Measurements from ENCODE around the gene DOCK6. TPM values are rescaled to one million over a fixed set of nuclear protein-coding genes. Genes with fewer than 3 reads are reported as not detected.

Gene DOCK6
- total and polyA plus RNA-seq, 2 of the 13 experiments (the other 11 are each of a cell fraction or from before 2014, with no cell fraction given) = 5.4 to 38.1 TPM

DNA sequence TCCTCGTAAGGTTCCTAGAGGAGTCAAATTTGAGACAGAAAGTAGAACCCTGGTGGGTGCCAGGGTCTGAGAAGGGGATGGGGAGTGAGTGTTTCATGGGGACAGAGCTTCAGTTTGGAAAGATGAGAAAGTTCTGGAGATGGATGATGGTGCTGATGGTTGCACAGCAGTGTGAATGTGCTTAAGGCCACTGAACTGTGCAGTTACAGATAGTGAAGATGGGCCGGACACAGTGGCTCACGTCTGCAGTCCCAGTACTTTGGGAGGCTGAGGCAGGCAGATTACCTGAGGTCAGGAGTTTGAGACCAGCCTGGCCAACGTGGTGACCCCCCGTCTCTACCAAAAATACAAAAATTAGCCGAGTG, 107.7 kb downstream of the DOCK6 start:
- WGBS (ENCODE audit: low lambda C conversion rate) = 26% methylated on average over 4 of the region's 6 CpGs
- DNase-seq (ENCODE audit: low spot score) = no peak
- Histone ChIP-seq H3K79me2 (ENCODE audit: insufficient read depth, low read length) (peaks cover 26% of the 10 kb centered on the region), H4K20me1 (ENCODE audit: insufficient read depth, low read length) (no peaks in the 10 kb centered on the region), H3K9me3 (ENCODE audit: low read length) (no peaks in the 10 kb centered on the region), H3K36me3 (replicated peaks in 1 of 2; ENCODE audit: control insufficient read depth in 1 of 2, insufficient read depth in 2 of 2, low read length in 2 of 2) (peaks cover 1 to 4% of the 10 kb centered on the region in 2 experiments; a peak in 1 of 5 replicates), H3K4me3 (replicated peaks in 1 of 3; ENCODE audit: insufficient read depth in 1 of 3, low read depth in 2 of 3, low read length in 3 of 3) (peak overlapping the region; percentile 92 to 99 (median 93)), H3K4me2 (ENCODE audit: low read depth, low read length) (peak overlapping the region; percentile 86), H3K4me1 (ENCODE audit: insufficient read depth, low read length) (peaks cover 59% of the 10 kb centered on the region), H3K9ac (ENCODE audit: insufficient read depth, low read depth, low read length) (peak overlapping the region; percentile 79), H3K27me3 (ENCODE audit: control insufficient read depth in 1 of 2, insufficient read depth in 2 of 2, low read length in 2 of 2) (no peaks in the 10 kb centered on the region; a peak in 1 of 5 replicates), H2AFZ (ENCODE audit: low read length) (no peak overlapping the region), H3K27ac (ENCODE audit: extremely low read length, insufficient read depth, low read length) (peak overlapping the region; percentile 49)
- in situ Hi-C loops (cut with HindIII; ENCODE audit: extremely low pct_ligation_motif_present, low pct_unique_long_range_greater_than_20kb) (loop anchor here (5.0 kb wide), 1 partner anchor 43 kb away; the partner anchor contains the start of gene KANK2), intact Hi-C loops (cut with micrococcal nuclease; ENCODE audit: unreplicated experiment) (loop anchor here (1.0 kb wide), 1 partner anchor 12 kb away; no protein-coding TSS in a partner anchor)
- BruUV-seq (replicated peaks) = no TSS peak
- ChIA-PET POLR2A (interaction anchor here (4.3 kb wide), 1 partner anchor 12 kb away, joined by 39 read pairs; no protein-coding TSS in a partner anchor), CTCF (ENCODE audit: low intra/inter-chr PET ratio, low total read pairs) (no interaction called here)
- peak; percentile 9; the same call in 1 of the 3 replicates for ATAC-seq
- TF ChIP-seq, protein P1, sequence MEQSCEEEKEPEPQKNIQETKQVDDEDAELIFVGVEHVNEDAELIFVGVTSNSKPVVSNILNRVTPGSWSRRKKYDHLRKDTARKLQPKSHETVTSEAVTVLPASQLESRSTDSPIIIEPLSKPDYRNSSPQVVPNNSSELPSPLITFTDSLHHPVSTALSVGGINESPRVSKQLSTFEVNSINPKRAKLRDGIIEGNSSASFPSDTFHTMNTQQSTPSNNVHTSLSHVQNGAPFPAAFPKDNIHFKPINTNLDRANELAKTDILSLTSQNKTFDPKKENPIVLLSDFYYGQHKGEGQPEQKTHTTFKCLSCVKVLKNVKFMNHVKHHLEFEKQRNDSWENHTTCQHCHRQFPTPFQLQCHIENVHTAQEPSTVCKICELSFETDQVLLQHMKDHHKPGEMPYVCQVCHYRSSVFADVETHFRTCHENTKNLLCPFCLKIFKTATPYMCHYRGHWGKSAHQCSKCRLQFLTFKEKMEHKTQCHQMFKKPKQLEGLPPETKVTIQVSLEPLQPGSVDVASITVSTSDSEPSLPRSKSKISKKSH (CRISPR knock-in tag; IDR thresholded peaks at IDR 0.05; ENCODE audit: borderline replicate concordance) = no peak
- TF ChIP-seq KMT2B (CRISPR knock-in tag; IDR thresholded peaks at IDR 0.05) (0 out of 2 replicates have a peak, but pooled peaks have one; percentile 2), ASH2L (IDR thresholded peaks at IDR 0.05; ENCODE audit: insufficient read length, low read depth, low read length) (peak; percentile 15)
- FAIRE-seq = no peak

DNA sequence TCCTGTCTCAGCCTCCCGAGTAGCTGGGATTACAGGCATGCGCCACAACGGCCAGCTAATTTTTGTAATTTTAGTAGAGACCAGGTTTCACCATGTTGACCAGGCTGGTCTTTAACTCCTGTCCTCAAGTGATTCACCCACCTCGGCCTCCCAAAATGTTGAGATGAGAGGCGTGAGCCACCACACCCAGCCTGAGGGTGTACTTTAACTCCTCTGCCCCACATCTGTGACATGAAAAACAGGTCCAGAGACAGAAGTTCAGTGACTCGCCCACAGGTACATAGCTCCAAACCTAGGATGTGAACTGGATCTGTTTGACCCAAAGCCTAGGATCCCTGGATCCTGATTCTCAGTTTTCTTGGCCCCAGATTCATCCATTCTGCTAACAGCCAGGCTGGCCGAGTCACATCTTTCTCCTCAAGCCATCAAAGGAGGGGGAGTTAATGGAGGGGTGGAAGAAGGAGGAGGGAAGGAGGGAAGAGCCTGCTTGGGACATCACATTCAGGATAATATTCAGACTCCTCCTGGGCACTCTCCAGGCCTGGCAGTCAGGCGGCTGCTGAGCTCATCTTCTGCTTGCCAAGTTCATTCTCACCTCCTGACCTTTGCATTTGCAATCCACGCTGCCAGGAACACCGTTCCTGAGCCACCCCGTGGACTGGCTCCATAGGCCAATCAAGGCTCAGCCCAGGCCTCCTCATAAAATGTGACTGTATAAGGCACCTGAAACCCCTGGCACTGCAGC, 109.8 kb downstream of the DOCK6 start:
- 100% methylated on average over 6 of the region's 11 CpGs for WGBS (ENCODE audit: low lambda C conversion rate)
- Histone ChIP-seq H4K20me1 (ENCODE audit: insufficient read depth, low read length) (no peaks in the 10 kb centered on the region), H3K4me2 (ENCODE audit: low read depth, low read length) (no peak overlapping the region), H3K4me3 (replicated peaks in 1 of 3; ENCODE audit: insufficient read depth in 1 of 3, low read depth in 2 of 3, low read length in 3 of 3) (no peak overlapping the region), H3K36me3 (replicated peaks in 1 of 2; ENCODE audit: control insufficient read depth in 1 of 2, insufficient read depth in 2 of 2, low read length in 2 of 2) (peaks cover 1 to 14% of the 10 kb centered on the region in 2 experiments; a peak in 3 of 5 replicates), H3K27me3 (ENCODE audit: control insufficient read depth in 1 of 2, insufficient read depth in 2 of 2, low read length in 2 of 2) (no peaks in the 10 kb centered on the region; a peak in 1 of 5 replicates), H3K79me2 (ENCODE audit: insufficient read depth, low read length) (peaks cover 26% of the 10 kb centered on the region), H3K4me1 (ENCODE audit: insufficient read depth, low read length) (peaks cover 41% of the 10 kb centered on the region), H3K27ac (ENCODE audit: extremely low read length, insufficient read depth, low read length) (no peak overlapping the region), H3K9ac (ENCODE audit: insufficient read depth, low read depth, low read length) (no peak overlapping the region), H2AFZ (ENCODE audit: low read length) (no peak overlapping the region), H3K9me3 (ENCODE audit: low read length) (no peaks in the 10 kb centered on the region)
- DNase-seq (ENCODE audit: low spot score) (no peak), ATAC-seq (no peak), FAIRE-seq (no peak)
- intact Hi-C loops (cut with micrococcal nuclease; ENCODE audit: unreplicated experiment) = no loop called here
- ChIA-PET POLR2A (interaction anchor here (2.0 kb wide), 1 partner anchor 9 kb away, joined by 8 read pairs; no protein-coding TSS in a partner anchor), CTCF (ENCODE audit: low intra/inter-chr PET ratio, low total read pairs) (no interaction called here)
- BruUV-seq (replicated peaks) = TSS peak; percentile 44
- in situ Hi-C loops (cut with HindIII; ENCODE audit: extremely low pct_ligation_motif_present, low pct_unique_long_range_greater_than_20kb) = no loop called here
- TF ChIP-seq ZFP37 (CRISPR knock-in tag; IDR thresholded peaks at IDR 0.05; ENCODE audit: borderline replicate concordance) = no peak
- TF ChIP-seq PRPF4 (IDR thresholded peaks at IDR 0.05; ENCODE audit: low read depth, low read length, poor library complexity, severe bottlenecking) = no peak
- TF ChIP-seq, protein P2, sequence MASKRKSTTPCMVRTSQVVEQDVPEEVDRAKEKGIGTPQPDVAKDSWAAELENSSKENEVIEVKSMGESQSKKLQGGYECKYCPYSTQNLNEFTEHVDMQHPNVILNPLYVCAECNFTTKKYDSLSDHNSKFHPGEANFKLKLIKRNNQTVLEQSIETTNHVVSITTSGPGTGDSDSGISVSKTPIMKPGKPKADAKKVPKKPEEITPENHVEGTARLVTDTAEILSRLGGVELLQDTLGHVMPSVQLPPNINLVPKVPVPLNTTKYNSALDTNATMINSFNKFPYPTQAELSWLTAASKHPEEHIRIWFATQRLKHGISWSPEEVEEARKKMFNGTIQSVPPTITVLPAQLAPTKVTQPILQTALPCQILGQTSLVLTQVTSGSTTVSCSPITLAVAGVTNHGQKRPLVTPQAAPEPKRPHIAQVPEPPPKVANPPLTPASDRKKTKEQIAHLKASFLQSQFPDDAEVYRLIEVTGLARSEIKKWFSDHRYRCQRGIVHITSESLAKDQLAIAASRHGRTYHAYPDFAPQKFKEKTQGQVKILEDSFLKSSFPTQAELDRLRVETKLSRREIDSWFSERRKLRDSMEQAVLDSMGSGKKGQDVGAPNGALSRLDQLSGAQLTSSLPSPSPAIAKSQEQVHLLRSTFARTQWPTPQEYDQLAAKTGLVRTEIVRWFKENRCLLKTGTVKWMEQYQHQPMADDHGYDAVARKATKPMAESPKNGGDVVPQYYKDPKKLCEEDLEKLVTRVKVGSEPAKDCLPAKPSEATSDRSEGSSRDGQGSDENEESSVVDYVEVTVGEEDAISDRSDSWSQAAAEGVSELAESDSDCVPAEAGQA (IDR thresholded peaks at IDR 0.05; ENCODE audit: low read depth) = no peak
- TF ChIP-seq, protein P2 (CRISPR knock-in tag; IDR thresholded peaks at IDR 0.05; ENCODE audit: borderline replicate concordance) = no peak
- no peak for TF ChIP-seq TCF12 (IDR thresholded peaks at IDR 0.05)
- no peak for TF ChIP-seq TCF12 (CRISPR knock-in tag; IDR thresholded peaks at IDR 0.05)

Data from HepG2 (cell line).